Keratinocyte (primary cell): ENCODE data around the gene CFAP92. TPM values are rescaled to one million over a fixed set of nuclear protein-coding genes. Genes with fewer than 3 reads are reported as not detected.

Experiments used
- DNase-seq: peaks from one replicate; pipeline ENCODE4 v3.0.0-alpha.2; 2011; ENCODE audit warnings: low read depth, missing footprints, low spot score
- FAIRE-seq: peaks from 2 replicates; lab custom pipeline; 2011; peaks lifted over from hg19 to GRCh38; lab: Jason Lieb, UNC
- H2AFZ ChIP-seq: 2 replicates; pipeline ENCODE4 v1.6.0; 2012; ENCODE audit warnings: low read length, control low read depth, inconsistent platforms; ENCODE audit not compliant: control insufficient read depth
- H3K27ac ChIP-seq: 2 replicates; pipeline ENCODE4 v1.5.1; 2011; ENCODE audit warnings: low read length; ENCODE audit not compliant: control insufficient read depth, insufficient read depth
- H3K27me3 ChIP-seq: 3 replicates; pipeline ENCODE4 v1.6.0; 2011; ENCODE audit warnings: low read length; ENCODE audit not compliant: control insufficient read depth, insufficient read depth; ENCODE audit errors: extremely low read depth
- H3K36me3 ChIP-seq, 2 experiments: 2 replicates in 1 of 2; 3 replicates in 1 of 2; pipeline ENCODE4 v1.5.1; 2011; ENCODE audit warnings: low read length in 2 of 2, mild to moderate bottlenecking in 1 of 2; ENCODE audit not compliant: control insufficient read depth in 2 of 2, insufficient read depth in 2 of 2; ENCODE audit errors: extremely low read depth in 1 of 2
- H3K4me1 ChIP-seq: 3 replicates; pipeline ENCODE4 v1.5.1; 2011; ENCODE audit warnings: low read length; ENCODE audit not compliant: control insufficient read depth, insufficient read depth; ENCODE audit errors: extremely low read depth
- H3K4me2 ChIP-seq: 3 replicates; pipeline ENCODE4 v1.6.0; 2011; ENCODE audit warnings: low read depth, low read length; ENCODE audit not compliant: control insufficient read depth, insufficient read depth; ENCODE audit errors: extremely low read depth
- H3K4me3 ChIP-seq, 3 experiments: fragments of 200-600 bp in 1 of 3; sonication (generic) in 1 of 3; 2 replicates in 2 of 3; 3 replicates in 1 of 3; pipeline ENCODE4 v1.5.1; 2011 to 2016; ENCODE audit warnings: low read length in 3 of 3, mild to moderate bottlenecking in 3 of 3, control low read depth in 2 of 3, inconsistent platforms in 1 of 3, low read depth in 1 of 3, mixed read lengths in 1 of 3, mixed run types in 1 of 3, moderate library complexity in 1 of 3; ENCODE audit not compliant: control insufficient read depth in 2 of 3, insufficient read depth in 2 of 3; ENCODE audit errors: extremely low read depth in 1 of 3
- H3K79me2 ChIP-seq: 2 replicates; pipeline ENCODE4 v1.6.0; 2012; ENCODE audit warnings: low read length; ENCODE audit not compliant: control insufficient read depth, insufficient read depth
- H3K9ac ChIP-seq: 3 replicates; pipeline ENCODE4 v1.6.0; 2011; ENCODE audit warnings: low read length; ENCODE audit not compliant: control insufficient read depth, insufficient read depth; ENCODE audit errors: extremely low read depth
- H3K9me1 ChIP-seq: 3 replicates; pipeline ENCODE4 v1.6.0; 2011; ENCODE audit warnings: low read length; ENCODE audit not compliant: control insufficient read depth, insufficient read depth; ENCODE audit errors: extremely low read depth
- H3K9me3 ChIP-seq: 2 replicates; pipeline ENCODE4 v1.5.1; 2012; ENCODE audit warnings: low read depth, low read length; ENCODE audit not compliant: control insufficient read depth
- H4K20me1 ChIP-seq: 3 replicates; pipeline ENCODE4 v1.6.0; 2011; ENCODE audit warnings: low read length; ENCODE audit not compliant: control insufficient read depth, insufficient read depth; ENCODE audit errors: extremely low read depth
- CTCF ChIP-seq, 3 experiments: IDR thresholded peaks in 1 of 3; conservative IDR thresholded peaks in 1 of 3; optimal IDR thresholded peaks in 1 of 3; 2 replicates in 2 of 3; 3 replicates in 1 of 3; pipeline versions ENCODE3 to v1.5.1; 2011; ENCODE audit warnings: low read length in 3 of 3, mild to moderate bottlenecking in 3 of 3, moderate library complexity in 2 of 3, control low read depth in 1 of 3, inconsistent platforms in 1 of 3; ENCODE audit not compliant: insufficient read depth in 2 of 3; ENCODE audit errors: extremely low read depth in 1 of 3
- EZH2 ChIP-seq: IDR thresholded peaks from one replicate; pipeline ENCODE4 v1.6.1; 2012; ENCODE audit warnings: inconsistent platforms, mild to moderate bottlenecking, low read length, moderate library complexity
- dilution Hi-C: fragments of 300-500 bp; cut with MboI; formaldehyde crosslinking; loops from one replicate; pipeline ENCODE4 v1.7.0; 2020; ENCODE audit warnings: low sequenced_read_pairs; ENCODE audit not compliant: extremely low pct_ligation_motif_present
- polyA plus RNA-seq, 5 experiments: library from polyadenylated mRNA; depleted of rRNA in 3 of 5; stranded (reverse) in 3 of 5; stranded (forward) in 1 of 5; unstranded in 1 of 5; fragments of >200 nt; gene quantifications; 1 replicate in 1 of 5; 2 replicates in 3 of 5; 3 replicates in 1 of 5; pipeline versions ENCODE4 v1.2.1 to v1.2.3, GENCODE V29; 2011 to 2012; ENCODE audit warnings: missing spikeins in 2 of 5, low read depth in 1 of 5, low replicate concordance in 1 of 5

Gene CFAP92
- polyA plus RNA-seq, 1 donor (not counting 4 experiments of a cell fraction or from before 2014, with no cell fraction given): 0.26 TPM

DNA sequence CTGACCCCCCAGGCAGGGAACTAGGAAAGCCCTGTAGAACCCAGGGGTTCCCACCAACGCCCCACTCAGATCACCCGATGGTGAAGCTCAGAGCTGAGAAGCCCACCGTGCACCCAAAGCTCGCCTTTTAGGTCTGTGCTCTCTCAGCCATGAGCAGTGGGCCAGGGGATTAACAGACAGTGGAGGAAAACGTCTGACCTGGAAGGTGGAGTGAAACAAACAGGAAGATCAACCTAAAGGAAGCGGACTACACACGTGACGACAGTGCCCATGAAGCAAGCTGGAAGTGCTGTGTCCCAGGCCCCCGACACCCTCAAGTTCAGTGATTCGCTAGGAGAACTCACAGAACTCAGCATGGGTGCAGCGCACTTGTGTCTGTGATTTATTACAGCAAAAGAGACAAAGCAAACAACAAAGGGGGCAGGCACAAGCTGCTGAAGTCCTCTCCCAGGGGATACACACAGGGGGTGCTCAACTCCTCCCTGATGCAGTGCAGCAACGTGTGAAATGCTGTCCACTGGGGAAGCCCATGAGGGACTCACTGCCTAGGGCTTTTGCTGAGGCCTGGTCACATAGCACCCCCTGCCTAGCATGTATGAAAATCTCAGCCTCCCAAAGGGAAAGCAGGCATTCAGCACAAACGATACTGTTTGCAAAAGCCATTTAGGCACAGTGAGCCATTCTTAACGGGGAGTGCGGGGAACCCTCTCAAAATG is 43.5 kb downstream of the CFAP92 start:
- H3K9me1 ChIP-seq: no peaks in the 10 kb centered on the region

DNA sequence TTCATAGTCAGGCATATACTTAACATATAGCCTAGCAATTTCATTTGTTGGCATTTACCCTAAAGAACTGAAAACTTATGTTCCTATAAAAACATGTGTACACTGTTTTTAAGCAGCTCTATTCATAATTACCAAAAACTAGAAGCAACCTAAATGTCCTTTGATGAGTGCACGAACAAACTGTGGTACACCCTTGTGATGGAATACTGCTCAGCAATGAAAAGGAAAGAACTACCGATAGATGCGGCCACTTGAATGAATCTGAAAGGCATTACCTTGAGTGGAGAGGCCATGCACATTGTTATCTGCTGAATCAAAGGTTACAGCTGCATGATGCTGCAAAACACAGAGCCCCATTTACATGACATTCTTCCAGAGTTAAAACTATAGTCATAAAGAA is 44.7 kb downstream of the CFAP92 start:
- no peaks in the 10 kb centered on the region for H3K36me3 ChIP-seq
- H4K20me1 ChIP-seq: no peaks in the 10 kb centered on the region
- H2AFZ ChIP-seq: no peak overlapping the region
- no peak overlapping the region for H3K27ac ChIP-seq
- H3K4me1 ChIP-seq: no peaks in the 10 kb centered on the region
- no peaks in the 10 kb centered on the region for H3K9me3 ChIP-seq
- H3K4me2 ChIP-seq: no peak overlapping the region
- H3K9me1 ChIP-seq: no peaks in the 10 kb centered on the region
- H3K79me2 ChIP-seq: no peaks in the 10 kb centered on the region
- dilution Hi-C loops: no loop called here
- DNase-seq (no peak), FAIRE-seq (no peak)
- TF ChIP-seq CTCF (optimal IDR thresholded peaks at IDR 0.05 in 1 of 3, IDR thresholded peaks at IDR 0.05 in 1 of 3, conservative IDR thresholded peaks at IDR 0.05 in 1 of 3; ENCODE audit: extremely low read depth in 1 of 3, insufficient read depth in 2 of 3, low read length in 3 of 3) (no peak), EZH2 (no peak)
- no peak overlapping the region for H3K4me3 ChIP-seq
- H3K9ac ChIP-seq: no peak overlapping the region
- peaks cover 4% of the 10 kb centered on the region for H3K27me3 ChIP-seq

More for the DNA sequence above, 43.5 kb downstream of the CFAP92 start:
- peak; percentile 27 to 49 (median 39) for TF ChIP-seq CTCF (optimal IDR thresholded peaks at IDR 0.05 in 1 of 3, IDR thresholded peaks at IDR 0.05 in 1 of 3, conservative IDR thresholded peaks at IDR 0.05 in 1 of 3; ENCODE audit: extremely low read depth in 1 of 3, insufficient read depth in 2 of 3, low read length in 3 of 3)
- no peak for TF ChIP-seq EZH2
- Histone ChIP-seq H3K4me1 (no peaks in the 10 kb centered on the region), H3K27ac (no peak overlapping the region), H2AFZ (no peak overlapping the region), H3K4me3 (no peak overlapping the region), H3K4me2 (no peak overlapping the region), H3K9ac (no peak overlapping the region), H4K20me1 (no peaks in the 10 kb centered on the region), H3K36me3 (no peaks in the 10 kb centered on the region), H3K9me3 (no peaks in the 10 kb centered on the region), H3K79me2 (no peaks in the 10 kb centered on the region), H3K27me3 (peaks cover 4% of the 10 kb centered on the region)
- dilution Hi-C loops: no loop called here
- DNase-seq: no peak
- FAIRE-seq: no peak
